ENCODE results near the gene FAM193B. TPM values are rescaled to one million over a fixed set of nuclear protein-coding genes. Genes with fewer than 3 reads are reported as not detected.

Gene FAM193B
- polyA plus RNA-seq, 2 of the 4 experiments (the other 2 are of a cell fraction), result 19.4 to 28.9 TPM

DNA sequence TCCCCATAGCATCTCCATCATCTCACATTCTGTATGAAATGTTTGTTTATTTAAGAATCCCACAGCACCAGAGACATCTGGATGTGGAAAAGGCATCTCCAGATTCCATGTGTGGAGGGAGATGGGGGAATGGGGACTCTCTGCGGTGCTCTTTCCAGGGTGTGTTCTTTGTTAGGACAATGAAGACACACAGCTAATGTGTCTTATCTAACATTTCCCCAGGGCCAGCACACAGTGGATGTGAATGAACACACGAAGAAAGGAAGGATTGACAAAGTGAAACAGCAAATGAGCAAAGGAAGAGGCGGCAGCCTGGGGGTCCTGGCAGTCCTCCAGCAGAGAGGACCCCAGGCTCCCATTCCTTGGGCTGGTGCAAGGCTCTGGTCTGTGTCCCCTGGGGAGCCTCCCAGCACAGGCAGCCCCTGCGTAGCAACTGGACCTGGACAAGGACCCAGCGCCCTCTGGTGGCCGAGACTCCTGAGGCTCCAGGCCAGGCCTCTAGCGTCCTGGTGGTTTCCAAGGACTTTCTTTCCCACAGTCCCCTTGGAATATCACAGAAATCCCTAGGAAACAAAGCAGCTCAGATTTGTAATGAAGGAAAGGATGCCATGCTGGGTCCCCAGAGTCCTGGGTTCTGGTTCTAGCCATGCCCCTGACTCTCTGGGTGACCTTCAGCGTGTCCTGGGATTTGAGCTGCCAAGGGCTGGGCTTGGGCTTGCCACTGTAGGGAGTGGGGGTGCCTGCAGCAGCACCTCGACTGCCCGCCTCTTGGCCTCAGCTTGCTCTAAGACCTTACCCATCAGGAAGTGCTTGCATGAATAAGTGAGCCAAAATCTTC is 53.5 kb downstream of the FAM193B start:
- WGBS (ENCODE audit: missing lambda C conversion rate), result 24% methylated on average over 10 of the region's 10 CpGs
- H3K27ac ChIP-seq, result 0 out of 6 replicates have a peak overlapping the region, but pooled peaks of 1 of the 2 experiments have one; percentile 29
- FAIRE-seq, result no peak
- peak; percentile 83 to 88 for DNase-seq (ENCODE audit: low read depth in 1 of 2, low spot score in 1 of 2)
- H3K4me2 ChIP-seq, result no peak overlapping the region
- TF ChIP-seq KDM5A (IDR thresholded peaks at IDR 0.05) (no peak), ZNF302 (CRISPR knock-in tag; IDR thresholded peaks at IDR 0.05) (no peak), RAD21 (conservative IDR thresholded peaks at IDR 0.05 in 1 of 2, IDR thresholded peaks at IDR 0.05 in 1 of 2) (peak; percentile 84 to 86), SMC3 (IDR thresholded peaks at IDR 0.05) (peak; percentile 88)
- TF ChIP-seq, protein P1, sequence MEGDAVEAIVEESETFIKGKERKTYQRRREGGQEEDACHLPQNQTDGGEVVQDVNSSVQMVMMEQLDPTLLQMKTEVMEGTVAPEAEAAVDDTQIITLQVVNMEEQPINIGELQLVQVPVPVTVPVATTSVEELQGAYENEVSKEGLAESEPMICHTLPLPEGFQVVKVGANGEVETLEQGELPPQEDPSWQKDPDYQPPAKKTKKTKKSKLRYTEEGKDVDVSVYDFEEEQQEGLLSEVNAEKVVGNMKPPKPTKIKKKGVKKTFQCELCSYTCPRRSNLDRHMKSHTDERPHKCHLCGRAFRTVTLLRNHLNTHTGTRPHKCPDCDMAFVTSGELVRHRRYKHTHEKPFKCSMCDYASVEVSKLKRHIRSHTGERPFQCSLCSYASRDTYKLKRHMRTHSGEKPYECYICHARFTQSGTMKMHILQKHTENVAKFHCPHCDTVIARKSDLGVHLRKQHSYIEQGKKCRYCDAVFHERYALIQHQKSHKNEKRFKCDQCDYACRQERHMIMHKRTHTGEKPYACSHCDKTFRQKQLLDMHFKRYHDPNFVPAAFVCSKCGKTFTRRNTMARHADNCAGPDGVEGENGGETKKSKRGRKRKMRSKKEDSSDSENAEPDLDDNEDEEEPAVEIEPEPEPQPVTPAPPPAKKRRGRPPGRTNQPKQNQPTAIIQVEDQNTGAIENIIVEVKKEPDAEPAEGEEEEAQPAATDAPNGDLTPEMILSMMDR (IDR thresholded peaks at IDR 0.05), result peak; percentile 93
- ChIA-PET POLR2A (no interaction called here), CTCF (interaction anchor here (0.7 to 18.1 kb wide), 47 partner anchors 9 to 364 kb away, joined by 3 to 354 read pairs (median 5); partner anchors contain the start of genes DDX41, DOK3, GRK6 and PFN3)
- peak; percentile 48 to 70 for ATAC-seq
- no peak overlapping the region for H3K4me3 ChIP-seq
- H3K9me3 ChIP-seq, result no peaks in the 10 kb centered on the region
- peaks cover 16% of the 10 kb centered on the region for H3K4me1 ChIP-seq

DNA sequence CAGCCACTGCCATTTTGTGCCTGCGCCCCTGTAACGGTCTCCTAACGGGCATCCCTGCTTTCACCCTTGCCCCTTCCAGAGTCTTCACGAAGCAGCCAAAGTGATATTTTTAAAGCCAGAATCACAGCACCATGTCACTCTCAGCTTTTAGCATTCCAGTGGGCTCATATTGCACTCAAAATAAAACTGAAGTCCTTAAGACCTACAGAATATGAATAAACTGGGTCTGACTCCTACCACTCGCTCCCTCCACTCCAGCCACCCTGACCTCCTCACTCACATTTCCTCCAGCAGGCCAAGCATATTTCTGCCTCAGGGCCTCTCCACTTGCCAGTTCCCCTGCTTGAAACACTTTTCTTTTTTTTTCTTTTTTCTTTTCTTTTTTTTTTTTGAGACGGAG is 54.5 kb downstream of the FAM193B start:
- FAIRE-seq, result no peak
- no peak for ATAC-seq
- H3K4me1 ChIP-seq, result peaks cover 27% of the 10 kb centered on the region
- no peak overlapping the region for H3K27ac ChIP-seq
- H3K9me3 ChIP-seq, result no peaks in the 10 kb centered on the region
- CTCF ChIA-PET, result interaction anchor here (0.9 to 18.1 kb wide), 13 partner anchors 9 to 187 kb away, joined by 3 to 354 read pairs (median 23); partner anchors contain the start of genes DDX41, DOK3, PFN3 and PRR7
- POLR2A ChIA-PET, result no interaction called here
- TF ChIP-seq JUN (IDR thresholded peaks at IDR 0.05), result no peak
- H3K4me2 ChIP-seq, result no peak overlapping the region
- H3K4me3 ChIP-seq, result no peak overlapping the region
- no peak for DNase-seq (ENCODE audit: low read depth in 1 of 2, low spot score in 1 of 2)
- 81% methylated on average over 6 of the region's 6 CpGs for WGBS (ENCODE audit: missing lambda C conversion rate)

DNA sequence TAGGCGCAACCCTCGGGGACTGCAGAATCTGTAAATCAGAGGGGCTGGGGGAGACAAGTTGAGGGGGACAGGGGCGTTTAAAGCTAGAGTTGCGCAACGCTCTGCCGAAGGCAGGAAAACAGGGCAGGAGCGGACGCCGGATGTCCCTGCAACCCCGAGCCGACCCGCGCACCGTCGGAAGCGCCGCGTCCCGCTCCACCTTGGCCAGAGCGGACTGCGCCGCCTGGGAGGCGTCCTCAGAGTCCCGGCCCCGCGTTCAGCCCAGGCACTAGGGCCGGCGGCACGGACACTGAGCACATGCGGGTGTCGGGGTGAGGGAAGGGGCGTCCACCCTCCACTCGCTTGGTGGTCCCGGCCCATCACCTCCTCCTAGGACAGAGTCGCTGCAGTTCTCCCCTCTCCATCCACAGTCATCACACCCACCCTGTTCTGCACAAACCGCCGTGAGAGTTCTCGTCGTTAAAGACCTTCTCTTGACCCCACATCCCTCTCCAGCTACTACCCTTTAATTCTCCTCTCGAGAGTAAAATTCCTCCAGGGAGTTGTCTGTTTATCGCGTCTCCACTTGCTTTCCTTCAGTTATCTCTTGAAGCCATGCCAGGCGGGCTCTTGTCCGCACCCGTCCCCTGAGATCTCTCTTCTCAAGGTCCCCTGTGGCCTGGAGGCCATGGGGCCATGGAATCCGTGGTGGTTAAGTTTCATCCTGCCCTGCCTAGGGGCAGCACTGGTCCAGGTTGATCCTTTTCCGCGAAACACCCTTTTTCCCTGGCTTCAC is 56.2 kb downstream of the FAM193B start:
- 71% methylated on average over 23 of the region's 48 CpGs for WGBS (ENCODE audit: missing lambda C conversion rate)
- peak overlapping the region; percentile 65 to 95 for H3K27ac ChIP-seq
- no peaks in the 10 kb centered on the region for H3K9me3 ChIP-seq
- peak overlapping the region; percentile 63 for H3K4me3 ChIP-seq
- ATAC-seq, result no peak; a peak in 1 of 6 replicates
- peak overlapping the region; percentile 98 for H3K4me2 ChIP-seq
- FAIRE-seq, result no peak
- ChIA-PET POLR2A (interaction anchor here (0.6 to 2.0 kb wide), 14 partner anchors 10 to 128 kb away, joined by 3 to 9 read pairs (median 4); partner anchors contain the start of genes DBN1, DDX41 and TMED9), CTCF (interaction anchor here (0.7 to 18.1 kb wide), 10 partner anchors 8 to 109 kb away, joined by 3 to 354 read pairs (median 6); partner anchors contain the start of genes PFN3 and PRR7)
- TF ChIP-seq, protein P2, sequence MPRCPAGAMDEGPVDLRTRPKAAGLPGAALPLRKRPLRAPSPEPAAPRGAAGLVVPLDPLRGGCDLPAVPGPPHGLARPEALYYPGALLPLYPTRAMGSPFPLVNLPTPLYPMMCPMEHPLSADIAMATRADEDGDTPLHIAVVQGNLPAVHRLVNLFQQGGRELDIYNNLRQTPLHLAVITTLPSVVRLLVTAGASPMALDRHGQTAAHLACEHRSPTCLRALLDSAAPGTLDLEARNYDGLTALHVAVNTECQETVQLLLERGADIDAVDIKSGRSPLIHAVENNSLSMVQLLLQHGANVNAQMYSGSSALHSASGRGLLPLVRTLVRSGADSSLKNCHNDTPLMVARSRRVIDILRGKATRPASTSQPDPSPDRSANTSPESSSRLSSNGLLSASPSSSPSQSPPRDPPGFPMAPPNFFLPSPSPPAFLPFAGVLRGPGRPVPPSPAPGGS (IDR thresholded peaks at IDR 0.05), result no peak
- no peak for TF ChIP-seq BHLHE40 (IDR thresholded peaks at IDR 0.05; ENCODE audit: low read depth, low read length)
- peak; percentile 88 to 94 for TF ChIP-seq CEBPB (IDR thresholded peaks at IDR 0.05)
- no peak for TF ChIP-seq SREBF2 (IDR thresholded peaks at IDR 0.05)
- TF ChIP-seq NR3C1 (IDR thresholded peaks at IDR 0.05), result no peak
- no peak for TF ChIP-seq ZNF302 (CRISPR knock-in tag; IDR thresholded peaks at IDR 0.05)
- TF ChIP-seq RCOR1 (IDR thresholded peaks at IDR 0.05; ENCODE audit: low read depth, low read length), result no peak
- no peak for TF ChIP-seq FOSB (CRISPR knock-in tag; IDR thresholded peaks at IDR 0.05)
- TF ChIP-seq KDM1A (IDR thresholded peaks at IDR 0.05; ENCODE audit: low read depth), result peak; percentile 10; the same call in 1 of the 2 replicates
- TF ChIP-seq, protein P3, sequence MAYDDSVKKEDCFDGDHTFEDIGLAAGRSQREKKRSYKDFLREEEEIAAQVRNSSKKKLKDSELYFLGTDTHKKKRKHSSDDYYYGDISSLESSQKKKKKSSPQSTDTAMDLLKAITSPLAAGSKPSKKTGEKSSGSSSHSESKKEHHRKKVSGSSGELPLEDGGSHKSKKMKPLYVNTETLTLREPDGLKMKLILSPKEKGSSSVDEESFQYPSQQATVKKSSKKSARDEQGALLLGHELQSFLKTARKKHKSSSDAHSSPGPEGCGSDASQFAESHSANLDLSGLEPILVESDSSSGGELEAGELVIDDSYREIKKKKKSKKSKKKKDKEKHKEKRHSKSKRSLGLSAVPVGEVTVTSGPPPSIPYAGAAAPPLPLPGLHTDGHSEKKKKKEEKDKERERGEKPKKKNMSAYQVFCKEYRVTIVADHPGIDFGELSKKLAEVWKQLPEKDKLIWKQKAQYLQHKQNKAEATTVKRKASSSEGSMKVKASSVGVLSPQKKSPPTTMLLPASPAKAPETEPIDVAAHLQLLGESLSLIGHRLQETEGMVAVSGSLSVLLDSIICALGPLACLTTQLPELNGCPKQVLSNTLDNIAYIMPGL (CRISPR knock-in tag; IDR thresholded peaks at IDR 0.05; ENCODE audit: borderline replicate concordance), result no peak
- TF ChIP-seq, protein P4, sequence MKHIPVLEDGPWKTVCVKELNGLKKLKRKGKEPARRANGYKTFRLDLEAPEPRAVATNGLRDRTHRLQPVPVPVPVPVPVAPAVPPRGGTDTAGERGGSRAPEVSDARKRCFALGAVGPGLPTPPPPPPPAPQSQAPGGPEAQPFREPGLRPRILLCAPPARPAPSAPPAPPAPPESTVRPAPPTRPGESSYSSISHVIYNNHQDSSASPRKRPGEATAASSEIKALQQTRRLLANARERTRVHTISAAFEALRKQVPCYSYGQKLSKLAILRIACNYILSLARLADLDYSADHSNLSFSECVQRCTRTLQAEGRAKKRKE (CRISPR knock-in tag; IDR thresholded peaks at IDR 0.05; ENCODE audit: low read depth), result no peak
- TF ChIP-seq FOSL2 (IDR thresholded peaks at IDR 0.05), result no peak
- TF ChIP-seq FOSL2 (CRISPR knock-in tag; IDR thresholded peaks at IDR 0.05), result 0 out of 2 replicates have a peak, but pooled peaks have one; percentile 2
- TF ChIP-seq NPAS2 (CRISPR knock-in tag; IDR thresholded peaks at IDR 0.05; ENCODE audit: borderline replicate concordance), result no peak
- TF ChIP-seq TP53 (CRISPR knock-in tag; IDR thresholded peaks at IDR 0.05), result no peak
- no peak for TF ChIP-seq HOXB13 (CRISPR knock-in tag; IDR thresholded peaks at IDR 0.05; ENCODE audit: low read depth)
- H3K4me1 ChIP-seq, result peaks cover 43% of the 10 kb centered on the region
- no peak for DNase-seq (ENCODE audit: low read depth in 1 of 2, low spot score in 1 of 2)

Data from A549 (cell line).